Measurements from ENCODE around the gene PRPF39. TPM values are rescaled to one million over a fixed set of nuclear protein-coding genes. Genes with fewer than 3 reads are reported as not detected.

PRPF39 gene
- total and polyA plus RNA-seq, 9 donors = 39.9 to 58.5 (median 44.8) TPM

GRCh38 chr14:45051896-45052295 is 32.0 kb upstream of the PRPF39 start:
- H3K27ac ChIP-seq (ENCODE audit: low read length) = no peak overlapping the region
- no CpG with 5 or more reads among the region's 4 CpGs for WGBS (ENCODE audit: insufficient coverage)
- H3K9me3 ChIP-seq (replicated peaks; ENCODE audit: control insufficient read depth, low read depth, low read length) = peaks cover under 1% of the 10 kb centered on the region
- H3K4me1 ChIP-seq (ENCODE audit: control insufficient read depth, insufficient read depth, low read length) = no peaks in the 10 kb centered on the region
- no peaks in the 10 kb centered on the region for H3K27me3 ChIP-seq (ENCODE audit: control insufficient read depth, insufficient read depth, low read length)
- H3K4me3 ChIP-seq (ENCODE audit: low read length) = no peak overlapping the region
- peaks cover 7% of the 10 kb centered on the region for H3K36me3 ChIP-seq (ENCODE audit: control insufficient read depth, insufficient read depth, low read length)
- DNase-seq = no peak

DNA sequence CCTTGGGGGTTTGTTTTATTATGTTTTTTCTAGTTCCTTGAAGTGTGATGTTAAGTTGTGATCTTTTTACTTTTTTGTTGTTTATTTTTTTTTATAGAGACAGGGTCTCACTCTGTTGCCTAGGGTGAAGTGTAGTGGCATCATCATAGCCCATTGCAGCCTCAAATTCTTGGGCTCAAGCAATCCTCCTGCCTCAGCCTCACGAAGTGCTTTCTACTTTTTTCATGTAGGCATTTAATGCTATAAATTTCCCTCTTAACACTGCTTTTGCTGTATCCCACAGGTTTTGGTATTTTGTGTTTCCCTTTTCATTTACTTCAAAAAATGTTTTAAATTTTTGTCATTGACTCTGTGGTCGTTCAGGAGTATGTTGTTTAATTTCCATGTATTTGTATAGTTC is 26.6 kb upstream of the PRPF39 start:
- H3K4me1 ChIP-seq (ENCODE audit: control insufficient read depth, insufficient read depth, low read length) = no peaks in the 10 kb centered on the region
- DNase-seq = no peak
- no CpG with 5 or more reads among the region's 2 CpGs for WGBS (ENCODE audit: insufficient coverage)
- no peak overlapping the region for H3K27ac ChIP-seq (ENCODE audit: low read length)
- H3K4me3 ChIP-seq (ENCODE audit: low read length) = no peak overlapping the region
- H3K36me3 ChIP-seq (ENCODE audit: control insufficient read depth, insufficient read depth, low read length) = peaks cover 3% of the 10 kb centered on the region
- no peaks in the 10 kb centered on the region for H3K27me3 ChIP-seq (ENCODE audit: control insufficient read depth, insufficient read depth, low read length)
- H3K9me3 ChIP-seq (replicated peaks; ENCODE audit: control insufficient read depth, low read depth, low read length) = peaks cover 3% of the 10 kb centered on the region

DNA sequence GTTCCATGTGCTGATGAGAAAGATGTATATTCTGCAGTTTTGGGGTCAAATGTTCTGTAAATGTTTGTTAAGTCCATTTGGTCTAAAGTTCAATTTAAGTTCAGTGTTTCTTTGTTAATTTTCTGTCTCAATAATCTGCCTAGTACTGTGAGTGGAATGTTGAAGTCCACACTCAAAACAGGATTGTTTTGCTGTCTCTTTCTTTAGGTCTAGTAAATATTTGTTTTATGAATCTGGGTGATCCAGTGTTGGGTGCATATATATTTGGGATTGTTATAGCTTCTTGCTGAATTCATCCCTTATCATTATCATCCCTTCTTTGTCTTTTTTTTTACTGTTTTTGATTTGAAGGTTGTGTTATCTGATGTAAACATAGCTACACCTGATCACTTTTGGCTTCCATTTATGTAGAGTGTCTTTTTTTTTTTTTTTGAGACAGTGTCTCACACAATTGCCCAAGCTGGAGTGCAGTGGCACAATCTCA is 26.0 kb upstream of the PRPF39 start:
- DNase-seq = no peak
- Histone ChIP-seq H3K9me3 (replicated peaks; ENCODE audit: control insufficient read depth, low read depth, low read length) (peaks cover 3% of the 10 kb centered on the region), H3K4me1 (ENCODE audit: control insufficient read depth, insufficient read depth, low read length) (no peaks in the 10 kb centered on the region), H3K27ac (ENCODE audit: low read length) (no peak overlapping the region), H3K27me3 (ENCODE audit: control insufficient read depth, insufficient read depth, low read length) (no peaks in the 10 kb centered on the region), H3K36me3 (ENCODE audit: control insufficient read depth, insufficient read depth, low read length) (peaks cover 3% of the 10 kb centered on the region), H3K4me3 (ENCODE audit: low read length) (no peak overlapping the region)

DNA sequence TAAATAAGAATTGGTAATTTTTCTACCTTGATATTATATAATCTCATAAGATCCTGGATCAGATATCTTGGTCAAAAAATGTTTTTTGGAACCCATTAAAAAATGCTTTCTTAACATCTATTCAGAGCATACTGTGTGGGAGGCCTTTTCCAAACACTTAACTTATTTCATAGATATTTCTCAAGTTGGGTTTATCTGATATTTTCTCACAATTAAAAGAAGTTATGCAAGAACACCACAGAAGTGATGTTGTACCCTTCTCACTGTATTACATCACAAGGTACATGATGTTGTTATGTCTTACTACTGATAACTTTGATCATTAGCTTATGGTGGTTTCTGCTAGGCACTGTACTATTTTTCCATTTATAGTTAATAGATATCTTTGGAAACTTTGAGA is 23.4 kb upstream of the PRPF39 start:
- no peaks in the 10 kb centered on the region for H3K36me3 ChIP-seq (ENCODE audit: control insufficient read depth, insufficient read depth, low read length)
- H3K9me3 ChIP-seq (replicated peaks; ENCODE audit: control insufficient read depth, low read depth, low read length) = peaks cover 3% of the 10 kb centered on the region

GRCh38 chr14:45065540-45065939 is 18.4 kb upstream of the PRPF39 start:
- Histone ChIP-seq H3K27ac (ENCODE audit: low read length) (peak overlapping the region; percentile 66), H3K36me3 (ENCODE audit: control insufficient read depth, insufficient read depth, low read length) (peaks cover 3% of the 10 kb centered on the region), H3K4me1 (ENCODE audit: control insufficient read depth, insufficient read depth, low read length) (peaks cover 4% of the 10 kb centered on the region), H3K9me3 (replicated peaks; ENCODE audit: control insufficient read depth, low read depth, low read length) (no peaks in the 10 kb centered on the region), H3K27me3 (ENCODE audit: control insufficient read depth, insufficient read depth, low read length) (no peaks in the 10 kb centered on the region), H3K4me3 (ENCODE audit: low read length) (no peak overlapping the region)
- 40% methylated on average over 1 of the region's 3 CpGs for WGBS (ENCODE audit: insufficient coverage)
- peak; percentile 27 for DNase-seq

More for the DNA sequence above, 23.4 kb upstream of the PRPF39 start:
- DNase-seq = no peak
- Histone ChIP-seq H3K27ac (ENCODE audit: low read length) (no peak overlapping the region), H3K4me3 (ENCODE audit: low read length) (no peak overlapping the region), H3K27me3 (ENCODE audit: control insufficient read depth, insufficient read depth, low read length) (no peaks in the 10 kb centered on the region), H3K4me1 (ENCODE audit: control insufficient read depth, insufficient read depth, low read length) (no peaks in the 10 kb centered on the region)

- Histone ChIP-seq H3K9me3 (replicated peaks; ENCODE audit: control insufficient read depth, low read depth, low read length) (no peaks in the 10 kb centered on the region), H3K4me3 (ENCODE audit: low read length) (no peak overlapping the region), H3K27me3 (ENCODE audit: control insufficient read depth, insufficient read depth, low read length) (no peaks in the 10 kb centered on the region), H3K27ac (ENCODE audit: low read length) (peak overlapping the region; percentile 66), H3K36me3 (ENCODE audit: control insufficient read depth, insufficient read depth, low read length) (peaks cover 3% of the 10 kb centered on the region), H3K4me1 (ENCODE audit: control insufficient read depth, insufficient read depth, low read length) (peaks cover 4% of the 10 kb centered on the region)
- no CpG with 5 or more reads among the region's 2 CpGs for WGBS (ENCODE audit: insufficient coverage)
- peak; percentile 52 for DNase-seq
These were observed 18.0 kb upstream of the PRPF39 start for GRCh38 chr14:45065956-45066355.

GRCh38 chr14:45066667-45067066 is 17.2 kb upstream of the PRPF39 start:
- Histone ChIP-seq H3K4me3 (ENCODE audit: low read length) (no peak overlapping the region), H3K27ac (ENCODE audit: low read length) (peak overlapping the region; percentile 66), H3K36me3 (ENCODE audit: control insufficient read depth, insufficient read depth, low read length) (peaks cover 3% of the 10 kb centered on the region), H3K27me3 (ENCODE audit: control insufficient read depth, insufficient read depth, low read length) (no peaks in the 10 kb centered on the region), H3K4me1 (ENCODE audit: control insufficient read depth, insufficient read depth, low read length) (peaks cover 4% of the 10 kb centered on the region), H3K9me3 (replicated peaks; ENCODE audit: control insufficient read depth, low read depth, low read length) (no peaks in the 10 kb centered on the region)
- DNase-seq = no peak
- 100% methylated on average over 1 of the region's 3 CpGs for WGBS (ENCODE audit: insufficient coverage)

DNA sequence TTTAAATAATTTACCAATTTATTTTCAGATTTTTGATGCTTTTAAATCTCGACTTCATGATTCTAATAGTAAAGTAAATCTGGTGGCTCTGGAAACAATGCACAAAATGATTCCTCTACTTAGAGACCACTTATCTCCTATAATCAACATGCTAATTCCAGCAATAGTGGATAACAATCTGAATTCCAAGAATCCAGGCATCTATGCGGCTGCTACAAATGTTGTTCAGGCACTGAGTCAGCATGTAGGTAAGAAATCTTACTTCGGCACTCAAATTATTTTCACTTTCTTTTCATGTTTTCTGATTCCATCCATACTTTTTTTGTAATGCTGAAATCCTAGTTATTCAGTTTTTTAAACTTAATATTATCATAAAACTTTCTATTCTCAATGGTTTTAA is 15.5 kb upstream of the PRPF39 start:
- no peak for DNase-seq
- no peaks in the 10 kb centered on the region for H3K9me3 ChIP-seq (replicated peaks; ENCODE audit: control insufficient read depth, low read depth, low read length)
- H3K27me3 ChIP-seq (ENCODE audit: control insufficient read depth, insufficient read depth, low read length) = no peaks in the 10 kb centered on the region
- WGBS (ENCODE audit: insufficient coverage) = no CpG with 5 or more reads among the region's 3 CpGs
- peaks cover 4% of the 10 kb centered on the region for H3K4me1 ChIP-seq (ENCODE audit: control insufficient read depth, insufficient read depth, low read length)
- H3K36me3 ChIP-seq (ENCODE audit: control insufficient read depth, insufficient read depth, low read length) = peaks cover 8% of the 10 kb centered on the region
- no peak overlapping the region for H3K4me3 ChIP-seq (ENCODE audit: low read length)
- H3K27ac ChIP-seq (ENCODE audit: low read length) = no peak overlapping the region

GRCh38 chr14:45070215-45070614 is 13.7 kb upstream of the PRPF39 start:
- DNase-seq = no peak
- Histone ChIP-seq H3K36me3 (ENCODE audit: control insufficient read depth, insufficient read depth, low read length) (peaks cover 8% of the 10 kb centered on the region), H3K27ac (ENCODE audit: low read length) (no peak overlapping the region), H3K9me3 (replicated peaks; ENCODE audit: control insufficient read depth, low read depth, low read length) (no peaks in the 10 kb centered on the region), H3K27me3 (ENCODE audit: control insufficient read depth, insufficient read depth, low read length) (no peaks in the 10 kb centered on the region), H3K4me3 (ENCODE audit: low read length) (no peak overlapping the region), H3K4me1 (ENCODE audit: control insufficient read depth, insufficient read depth, low read length) (peaks cover 4% of the 10 kb centered on the region)
- no CpG with 5 or more reads among the region's 1 CpG for WGBS (ENCODE audit: insufficient coverage)

DNA sequence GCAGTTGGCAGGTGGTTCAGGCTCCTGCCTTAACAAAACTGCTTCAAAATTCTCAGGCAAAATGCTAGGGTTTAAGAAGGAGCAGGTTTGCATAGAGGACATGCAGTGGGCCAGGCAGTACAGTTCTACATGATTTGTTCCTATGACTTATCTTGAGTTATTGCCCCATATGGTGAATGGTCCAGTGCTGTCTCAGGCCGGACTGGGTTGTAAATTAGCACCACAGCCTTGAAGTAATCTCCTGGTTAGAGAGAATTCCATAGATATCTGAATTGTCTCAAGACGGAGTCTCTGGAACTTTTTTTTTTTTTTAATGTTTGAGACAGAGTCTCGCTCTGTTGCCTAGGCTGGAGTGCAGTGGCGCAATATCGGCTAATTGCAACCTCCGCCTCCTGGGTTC is 11.8 kb upstream of the PRPF39 start:
- no peak overlapping the region for H3K27ac ChIP-seq (ENCODE audit: low read length)
- no peak for DNase-seq
- 95% methylated on average over 5 of the region's 6 CpGs for WGBS (ENCODE audit: insufficient coverage)
- H3K4me1 ChIP-seq (ENCODE audit: control insufficient read depth, insufficient read depth, low read length) = no peaks in the 10 kb centered on the region
- H3K27me3 ChIP-seq (ENCODE audit: control insufficient read depth, insufficient read depth, low read length) = no peaks in the 10 kb centered on the region
- no peak overlapping the region for H3K4me3 ChIP-seq (ENCODE audit: low read length)
- H3K36me3 ChIP-seq (ENCODE audit: control insufficient read depth, insufficient read depth, low read length) = peaks cover 8% of the 10 kb centered on the region
- no peaks in the 10 kb centered on the region for H3K9me3 ChIP-seq (replicated peaks; ENCODE audit: control insufficient read depth, low read depth, low read length)

DNA sequence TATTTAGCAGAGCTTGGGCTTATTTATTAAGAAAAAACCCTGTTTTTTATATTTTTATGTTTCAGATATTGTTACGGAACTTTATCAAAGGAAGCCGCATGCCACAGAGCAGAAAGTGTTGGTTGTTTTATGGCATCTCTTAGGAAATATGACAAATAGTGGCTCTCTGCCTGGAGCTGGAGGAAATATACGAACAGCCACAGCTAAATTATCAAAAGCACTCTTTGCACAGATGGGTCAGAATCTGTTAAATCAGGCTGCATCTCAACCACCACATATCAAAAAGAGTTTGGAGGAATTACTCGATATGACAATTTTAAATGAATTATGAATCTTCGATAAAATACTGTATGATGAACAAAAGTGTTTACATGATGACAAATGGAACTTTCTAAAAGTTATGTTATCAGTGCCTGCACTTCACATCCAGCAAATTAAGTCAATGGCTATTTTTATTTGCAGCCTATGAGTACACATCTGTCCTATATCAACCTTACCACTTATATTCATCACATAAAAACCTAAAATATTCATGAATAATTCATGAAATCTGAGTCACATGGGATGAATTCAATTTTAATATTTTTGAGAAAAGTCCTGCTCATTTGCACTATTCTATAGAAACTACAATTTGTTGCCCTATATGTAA is 10.6 kb upstream of the PRPF39 start:
- no peaks in the 10 kb centered on the region for H3K4me1 ChIP-seq (ENCODE audit: control insufficient read depth, insufficient read depth, low read length)
- no peaks in the 10 kb centered on the region for H3K9me3 ChIP-seq (replicated peaks; ENCODE audit: control insufficient read depth, low read depth, low read length)
- no peak overlapping the region for H3K4me3 ChIP-seq (ENCODE audit: low read length)
- DNase-seq = no peak
- WGBS (ENCODE audit: insufficient coverage) = no CpG with 5 or more reads among the region's 5 CpGs
- no peaks in the 10 kb centered on the region for H3K27me3 ChIP-seq (ENCODE audit: control insufficient read depth, insufficient read depth, low read length)
- peaks cover 8% of the 10 kb centered on the region for H3K36me3 ChIP-seq (ENCODE audit: control insufficient read depth, insufficient read depth, low read length)
- no peak overlapping the region for H3K27ac ChIP-seq (ENCODE audit: low read length)
